Vagina (tissue), 2 donors: ENCODE results near the gene JUP.

Source experiments
- POLR2A ChIP-seq, 2 donors: fragments of 450-650 bp; IDR thresholded peaks; one replicate each; pipeline ENCODE4 v1.6.1; 2017; ENCODE audit warnings: antibody characterized with exemption in 2 of 2, mild to moderate bottlenecking in 2 of 2, moderate library complexity in 2 of 2
- POLR2AphosphoS5 ChIP-seq, 2 donors: sonication (generic); formaldehyde crosslinking; IDR thresholded peaks; one replicate each; pipeline ENCODE4 v1.9.0; 2017; ENCODE audit warnings: antibody characterized with exemption in 2 of 2, mild to moderate bottlenecking in 2 of 2, low read depth in 1 of 2; ENCODE audit not compliant: insufficient read depth in 1 of 2
- TF ChIP-seq, protein P1 (sequence below), 3 experiments: fragments of 450-650 bp in 2 of 3; fragments of 200-600 bp in 1 of 3; sonication (generic) in 1 of 3; IDR thresholded peaks; one replicate each; pipeline ENCODE4 v1.5.1; 2017 to 2019; ENCODE audit warnings: antibody characterized with exemption in 3 of 3, mild to moderate bottlenecking in 2 of 3, moderate library complexity in 2 of 3

DNA sequence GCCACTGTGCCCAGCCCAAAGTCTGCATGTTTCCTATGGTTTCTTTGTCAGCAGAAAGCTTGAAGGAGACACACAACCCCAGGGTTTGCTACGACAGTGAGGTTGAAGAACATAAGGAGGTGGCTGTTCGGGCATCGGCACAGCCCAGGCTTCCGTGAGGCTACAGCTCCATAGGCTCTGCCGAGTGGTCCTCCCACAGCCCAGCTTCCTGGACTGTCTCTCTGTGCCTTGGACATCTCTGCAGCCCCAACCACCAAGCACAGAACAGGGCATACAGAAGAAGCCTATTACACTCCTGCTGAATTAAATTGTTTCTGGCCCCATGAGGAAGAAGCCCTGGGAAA is 48.9 kb downstream of the JUP start:
- TF ChIP-seq, protein P1, sequence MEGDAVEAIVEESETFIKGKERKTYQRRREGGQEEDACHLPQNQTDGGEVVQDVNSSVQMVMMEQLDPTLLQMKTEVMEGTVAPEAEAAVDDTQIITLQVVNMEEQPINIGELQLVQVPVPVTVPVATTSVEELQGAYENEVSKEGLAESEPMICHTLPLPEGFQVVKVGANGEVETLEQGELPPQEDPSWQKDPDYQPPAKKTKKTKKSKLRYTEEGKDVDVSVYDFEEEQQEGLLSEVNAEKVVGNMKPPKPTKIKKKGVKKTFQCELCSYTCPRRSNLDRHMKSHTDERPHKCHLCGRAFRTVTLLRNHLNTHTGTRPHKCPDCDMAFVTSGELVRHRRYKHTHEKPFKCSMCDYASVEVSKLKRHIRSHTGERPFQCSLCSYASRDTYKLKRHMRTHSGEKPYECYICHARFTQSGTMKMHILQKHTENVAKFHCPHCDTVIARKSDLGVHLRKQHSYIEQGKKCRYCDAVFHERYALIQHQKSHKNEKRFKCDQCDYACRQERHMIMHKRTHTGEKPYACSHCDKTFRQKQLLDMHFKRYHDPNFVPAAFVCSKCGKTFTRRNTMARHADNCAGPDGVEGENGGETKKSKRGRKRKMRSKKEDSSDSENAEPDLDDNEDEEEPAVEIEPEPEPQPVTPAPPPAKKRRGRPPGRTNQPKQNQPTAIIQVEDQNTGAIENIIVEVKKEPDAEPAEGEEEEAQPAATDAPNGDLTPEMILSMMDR (IDR thresholded peaks at IDR 0.05), result no peak
- TF ChIP-seq POLR2AphosphoS5 (IDR thresholded peaks at IDR 0.05; ENCODE audit: insufficient read depth in 1 of 2, low read depth in 1 of 2) (no peak), POLR2A (IDR thresholded peaks at IDR 0.05) (no peak)
